Trophoblast cell (in vitro differentiated cells and primary cell): Measurements from ENCODE around the gene RFX1.

ENCODE experiments used
- DNase-seq, 2 donors: peaks; one replicate each; pipeline ENCODE4 v3.0.0-alpha.2; 2016
- H2AFZ ChIP-seq: 2 replicates; pipeline ENCODE4 v1.6.1; 2013; ENCODE audit warnings: low read length, moderate library complexity, mild to moderate bottlenecking; ENCODE audit not compliant: insufficient read depth, poor library complexity
- H2AK5ac ChIP-seq: 2 replicates; pipeline ENCODE4 v1.6.1; 2013; ENCODE audit warnings: mild to moderate bottlenecking, low read length
- H2BK120ac ChIP-seq: 2 replicates; pipeline ENCODE4 v1.6.1; 2013; ENCODE audit warnings: low read length, mild to moderate bottlenecking, moderate library complexity; ENCODE audit not compliant: insufficient read depth, poor library complexity
- H2BK12ac ChIP-seq: 2 replicates; pipeline ENCODE4 v1.6.1; 2013; ENCODE audit warnings: mild to moderate bottlenecking, low read length, moderate library complexity
- H2BK5ac ChIP-seq: 2 replicates; pipeline ENCODE4 v1.6.1; 2013; ENCODE audit warnings: low read length, low read depth, moderate library complexity, mild to moderate bottlenecking; ENCODE audit not compliant: poor library complexity
- H3K14ac ChIP-seq: 2 replicates; pipeline ENCODE4 v1.6.1; 2013; ENCODE audit warnings: mild to moderate bottlenecking, low read length
- H3K18ac ChIP-seq: 2 replicates; pipeline ENCODE4 v1.6.1; 2013; ENCODE audit warnings: mild to moderate bottlenecking, low read length
- H3K23ac ChIP-seq: 2 replicates; pipeline ENCODE4 v1.6.1; 2013; ENCODE audit warnings: low read length
- H3K27ac ChIP-seq: 2 replicates; pipeline ENCODE4 v1.5.1; 2013; ENCODE audit warnings: low read depth, mild to moderate bottlenecking, inconsistent platforms, low read length, moderate library complexity
- H3K27me3 ChIP-seq: 2 replicates; pipeline ENCODE4 v1.6.1; 2013; ENCODE audit warnings: inconsistent platforms, mild to moderate bottlenecking, low read length, moderate library complexity; ENCODE audit not compliant: insufficient read depth
- H3K36me3 ChIP-seq, 2 experiments: 1 replicate in 1 of 2; 2 replicates in 1 of 2; pipeline ENCODE4 v1.6.1; 2013; ENCODE audit warnings: low read length in 2 of 2, mild to moderate bottlenecking in 2 of 2, moderate library complexity in 1 of 2; ENCODE audit not compliant: insufficient read depth in 2 of 2, control insufficient read depth in 1 of 2
- H3K4ac ChIP-seq: 2 replicates; pipeline ENCODE4 v1.6.1; 2013; ENCODE audit warnings: low read depth, mild to moderate bottlenecking, low read length, moderate library complexity
- H3K4me1 ChIP-seq, 2 experiments: 1 replicate in 1 of 2; 2 replicates in 1 of 2; pipeline ENCODE4 v1.6.1; 2013; ENCODE audit warnings: low read length in 2 of 2, mild to moderate bottlenecking in 2 of 2, moderate library complexity in 1 of 2; ENCODE audit not compliant: insufficient read depth in 2 of 2, control insufficient read depth in 1 of 2
- H3K4me2 ChIP-seq: 2 replicates; pipeline ENCODE4 v1.6.1; 2013; ENCODE audit warnings: inconsistent platforms, mild to moderate bottlenecking, low read length, moderate library complexity
- H3K4me3 ChIP-seq: 2 replicates; pipeline ENCODE4 v1.5.1; 2013; ENCODE audit warnings: mild to moderate bottlenecking, low read depth, low read length, inconsistent platforms
- H3K79me1 ChIP-seq: one replicate; pipeline ENCODE4 v1.6.1; 2013; ENCODE audit warnings: low read length
- H3K79me2 ChIP-seq: 2 replicates; pipeline ENCODE4 v1.6.1; 2013; ENCODE audit warnings: low read length, mild to moderate bottlenecking; ENCODE audit not compliant: control insufficient read depth, insufficient read depth, poor library complexity
- H3K9ac ChIP-seq: 2 replicates; pipeline ENCODE4 v1.6.1; 2013; ENCODE audit warnings: mild to moderate bottlenecking, low read length
- H3K9me3 ChIP-seq: 2 replicates; pipeline ENCODE4 v1.6.1; 2013; ENCODE audit warnings: low read depth, mild to moderate bottlenecking, control low read depth, inconsistent platforms, low read length; ENCODE audit not compliant: insufficient read depth
- H4K12ac ChIP-seq: 2 replicates; pipeline ENCODE4 v1.6.1; 2013; ENCODE audit warnings: low read depth, mild to moderate bottlenecking, low read length, moderate library complexity
- H4K8ac ChIP-seq: 2 replicates; pipeline ENCODE4 v1.6.1; 2013; ENCODE audit warnings: low read depth, mild to moderate bottlenecking, low read length, moderate library complexity
- H4K91ac ChIP-seq: one replicate; pipeline ENCODE4 v1.6.1; 2013; ENCODE audit warnings: low read depth, mild to moderate bottlenecking, low read length, moderate library complexity
- WGBS: extraction: QIAGEN DNeasy Blood & Tissue Kit; methylation state at CpG from one replicate; pipeline ENCODE4 v1.1.7; 2013; ENCODE audit warnings: missing lambda C conversion rate; ENCODE audit not compliant: insufficient read length, insufficient coverage; ENCODE audit errors: extremely low coverage; 5-methylcytosine and 5-hydroxymethylcytosine counted together

RFX1 gene

DNA sequence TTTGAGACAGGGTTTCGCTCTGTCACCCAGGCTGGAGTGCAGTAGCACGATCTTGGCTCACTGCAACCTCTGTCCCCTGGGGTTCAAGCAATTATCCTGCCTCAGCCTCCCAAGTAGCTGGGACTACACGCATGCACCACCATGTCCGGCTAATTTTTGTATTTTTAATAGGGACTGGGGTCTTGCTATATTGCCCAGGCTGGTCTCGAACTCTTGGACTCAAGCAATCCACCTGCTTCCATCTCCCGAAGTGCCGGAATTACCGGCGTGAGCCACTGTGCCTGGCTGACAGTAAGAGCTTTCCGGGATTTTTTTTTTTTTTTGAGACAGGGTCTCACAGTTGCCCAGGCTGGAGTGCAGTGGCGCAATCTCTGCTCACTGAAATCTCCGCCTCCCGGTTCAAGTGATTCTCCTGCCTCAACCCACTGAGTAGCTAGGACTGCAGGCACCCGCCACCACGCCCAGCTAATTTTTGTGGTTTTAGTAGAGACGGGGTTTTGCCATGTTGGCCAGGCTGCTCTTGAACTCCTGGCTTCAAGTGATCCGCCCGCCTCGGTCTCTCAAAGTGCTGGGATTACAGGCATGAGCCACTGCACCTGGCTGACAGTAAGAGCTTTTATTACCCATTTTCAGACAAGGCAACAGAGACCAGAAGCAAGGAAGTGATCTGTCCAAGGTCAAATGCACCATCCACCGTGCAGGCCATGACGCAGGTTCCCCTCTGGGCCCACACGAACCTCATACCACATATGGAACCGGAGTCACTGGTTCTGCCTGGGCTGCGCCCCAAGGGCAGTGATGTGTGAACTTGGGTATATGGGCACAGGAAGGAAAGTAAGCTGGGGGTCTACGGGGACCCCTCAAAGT, 21.0 kb downstream of the RFX1 start:
- H4K12ac ChIP-seq, result no peak overlapping the region
- H3K79me2 ChIP-seq, result no peaks in the 10 kb centered on the region
- no peak for DNase-seq
- no peak overlapping the region for H3K4me3 ChIP-seq
- H3K4me2 ChIP-seq, result no peak overlapping the region
- H3K9me3 ChIP-seq, result peaks cover 2% of the 10 kb centered on the region
- H3K4me1 ChIP-seq, result peaks cover 16 to 26% of the 10 kb centered on the region in 2 experiments
- no peak overlapping the region for H2AK5ac ChIP-seq
- H2BK12ac ChIP-seq, result no peak overlapping the region
- no peak overlapping the region for H3K14ac ChIP-seq
- no peak overlapping the region for H4K91ac ChIP-seq
- no CpG with 5 or more reads among the region's 25 CpGs for WGBS
- peaks cover 18 to 20% of the 10 kb centered on the region in 2 experiments for H3K36me3 ChIP-seq
- H2BK5ac ChIP-seq, result no peak overlapping the region
- no peak overlapping the region for H3K4ac ChIP-seq
- no peak overlapping the region for H2BK120ac ChIP-seq
- H3K23ac ChIP-seq, result no peak overlapping the region
- H4K8ac ChIP-seq, result no peak overlapping the region
- H3K27ac ChIP-seq, result no peak overlapping the region
- no peak overlapping the region for H2AFZ ChIP-seq
- H3K79me1 ChIP-seq, result peaks cover 2% of the 10 kb centered on the region
- H3K18ac ChIP-seq, result no peak overlapping the region
- no peak overlapping the region for H3K9ac ChIP-seq
- no peaks in the 10 kb centered on the region for H3K27me3 ChIP-seq

GRCh38 chr19:13984186-13984585, 21.9 kb downstream of the RFX1 start:
- H3K79me1 ChIP-seq, result peaks cover 2% of the 10 kb centered on the region
- no peak overlapping the region for H3K4ac ChIP-seq
- no peak overlapping the region for H3K9ac ChIP-seq
- H3K79me2 ChIP-seq, result no peaks in the 10 kb centered on the region
- no peak overlapping the region for H3K14ac ChIP-seq
- H3K9me3 ChIP-seq, result peaks cover 2% of the 10 kb centered on the region
- no peak overlapping the region for H3K4me3 ChIP-seq
- H3K36me3 ChIP-seq, result peaks cover 18 to 20% of the 10 kb centered on the region in 2 experiments
- H2BK120ac ChIP-seq, result no peak overlapping the region
- H3K4me2 ChIP-seq, result no peak overlapping the region
- H3K23ac ChIP-seq, result no peak overlapping the region
- H3K18ac ChIP-seq, result no peak overlapping the region
- no CpG with 5 or more reads among the region's 15 CpGs for WGBS
- no peak overlapping the region for H2BK5ac ChIP-seq
- H3K27ac ChIP-seq, result no peak overlapping the region
- no peaks in the 10 kb centered on the region for H3K27me3 ChIP-seq
- H4K91ac ChIP-seq, result no peak overlapping the region
- no peak overlapping the region for H4K12ac ChIP-seq
- no peak overlapping the region for H2AFZ ChIP-seq
- H4K8ac ChIP-seq, result no peak overlapping the region
- no peak overlapping the region for H2BK12ac ChIP-seq
- H3K4me1 ChIP-seq, result peaks cover 22 to 32% of the 10 kb centered on the region in 2 experiments
- DNase-seq, result no peak
- no peak overlapping the region for H2AK5ac ChIP-seq

- no peak overlapping the region for H3K23ac ChIP-seq
- H4K12ac ChIP-seq, result no peak overlapping the region
- H3K4me2 ChIP-seq, result no peak overlapping the region
- peaks cover 15 to 16% of the 10 kb centered on the region in 2 experiments for H3K36me3 ChIP-seq
- H3K18ac ChIP-seq, result no peak overlapping the region
- H2BK12ac ChIP-seq, result no peak overlapping the region
- H3K9ac ChIP-seq, result no peak overlapping the region
- H3K79me1 ChIP-seq, result peaks cover 6% of the 10 kb centered on the region
- WGBS, result no CpG with 5 or more reads among the region's 21 CpGs
- DNase-seq, result no peak
- H3K4me1 ChIP-seq, result peaks cover 24 to 38% of the 10 kb centered on the region in 2 experiments
- no peak overlapping the region for H3K27ac ChIP-seq
- no peak overlapping the region for H4K91ac ChIP-seq
- H3K14ac ChIP-seq, result no peak overlapping the region
- peaks cover 2% of the 10 kb centered on the region for H3K9me3 ChIP-seq
- peaks cover 2% of the 10 kb centered on the region for H3K79me2 ChIP-seq
- no peaks in the 10 kb centered on the region for H3K27me3 ChIP-seq
- no peak overlapping the region for H3K4me3 ChIP-seq
- H2BK5ac ChIP-seq, result no peak overlapping the region
- H2BK120ac ChIP-seq, result no peak overlapping the region
- H2AFZ ChIP-seq, result no peak overlapping the region
- no peak overlapping the region for H2AK5ac ChIP-seq
- H3K4ac ChIP-seq, result no peak overlapping the region
- H4K8ac ChIP-seq, result no peak overlapping the region
These were observed 22.8 kb downstream of the RFX1 start for GRCh38 chr19:13983213-13983889.

DNA sequence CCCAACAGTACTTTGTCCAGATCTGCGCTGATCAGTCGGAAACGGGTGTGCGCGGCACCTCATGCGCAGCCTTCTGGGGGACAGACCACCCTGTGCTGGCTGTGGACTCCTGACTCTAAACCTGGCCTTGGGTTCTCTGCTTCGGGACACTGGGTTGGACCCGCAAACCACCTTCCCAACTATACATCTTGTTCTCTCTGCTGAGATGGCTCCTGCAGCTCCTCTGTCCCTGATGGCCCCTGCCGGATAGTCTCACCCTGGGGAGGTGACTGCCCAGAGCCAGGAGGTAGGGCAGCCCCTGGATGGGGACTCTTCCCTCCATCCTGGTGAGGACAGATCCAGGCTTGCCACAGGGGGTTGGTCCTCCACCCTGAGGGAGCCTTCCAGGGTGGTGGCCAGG, 23.3 kb downstream of the RFX1 start:
- H3K27ac ChIP-seq, result no peak overlapping the region
- H3K4me1 ChIP-seq, result peaks cover 29 to 43% of the 10 kb centered on the region in 2 experiments
- H2BK120ac ChIP-seq, result no peak overlapping the region
- H3K4ac ChIP-seq, result no peak overlapping the region
- H4K12ac ChIP-seq, result no peak overlapping the region
- H3K79me2 ChIP-seq, result peaks cover 2% of the 10 kb centered on the region
- H2BK12ac ChIP-seq, result no peak overlapping the region
- no peaks in the 10 kb centered on the region for H3K27me3 ChIP-seq
- H3K36me3 ChIP-seq, result peaks cover 12 to 15% of the 10 kb centered on the region in 2 experiments
- H3K79me1 ChIP-seq, result peaks cover 6% of the 10 kb centered on the region
- WGBS, result no CpG with 5 or more reads among the region's 9 CpGs
- H2AFZ ChIP-seq, result no peak overlapping the region
- H3K9me3 ChIP-seq, result peaks cover 2% of the 10 kb centered on the region
- no peak overlapping the region for H3K9ac ChIP-seq
- no peak overlapping the region for H3K23ac ChIP-seq
- no peak overlapping the region for H4K8ac ChIP-seq
- H3K14ac ChIP-seq, result no peak overlapping the region
- DNase-seq, result no peak
- no peak overlapping the region for H3K4me2 ChIP-seq
- H2AK5ac ChIP-seq, result no peak overlapping the region
- no peak overlapping the region for H4K91ac ChIP-seq
- no peak overlapping the region for H3K18ac ChIP-seq
- no peak overlapping the region for H3K4me3 ChIP-seq
- no peak overlapping the region for H2BK5ac ChIP-seq
